ENCODE results near the gene MALT1.

Gene MALT1

GRCh38 chr18:58671111-58671631, at the start of gene MALT1:
TSS of gene MALT1 (plus strand) at chr18:58671465. CDS start at chr18:58671644, 179 bp downstream.
- Histone ChIP-seq H3K36me3 (no peaks in the 10 kb centered on the region), H3K4me3 (ENCODE audit: low read depth in 1 of 2, low read length in 1 of 2) (peak within 1 kb of the TSS; percentile 71 to 89), H3K27ac (peak within 1 kb of the TSS; percentile 94), H3K9me3 (no peaks in the 10 kb centered on the region), H3K4me1 (ENCODE audit: control insufficient read depth in 1 of 2, insufficient read depth in 1 of 2, low read depth in 1 of 2, low read length in 1 of 2) (peaks cover 17 to 19% of the 10 kb centered on the region in 2 experiments), H3K27me3 (peaks cover 31% of the 10 kb centered on the region)
- TF ChIP-seq, protein P1, sequence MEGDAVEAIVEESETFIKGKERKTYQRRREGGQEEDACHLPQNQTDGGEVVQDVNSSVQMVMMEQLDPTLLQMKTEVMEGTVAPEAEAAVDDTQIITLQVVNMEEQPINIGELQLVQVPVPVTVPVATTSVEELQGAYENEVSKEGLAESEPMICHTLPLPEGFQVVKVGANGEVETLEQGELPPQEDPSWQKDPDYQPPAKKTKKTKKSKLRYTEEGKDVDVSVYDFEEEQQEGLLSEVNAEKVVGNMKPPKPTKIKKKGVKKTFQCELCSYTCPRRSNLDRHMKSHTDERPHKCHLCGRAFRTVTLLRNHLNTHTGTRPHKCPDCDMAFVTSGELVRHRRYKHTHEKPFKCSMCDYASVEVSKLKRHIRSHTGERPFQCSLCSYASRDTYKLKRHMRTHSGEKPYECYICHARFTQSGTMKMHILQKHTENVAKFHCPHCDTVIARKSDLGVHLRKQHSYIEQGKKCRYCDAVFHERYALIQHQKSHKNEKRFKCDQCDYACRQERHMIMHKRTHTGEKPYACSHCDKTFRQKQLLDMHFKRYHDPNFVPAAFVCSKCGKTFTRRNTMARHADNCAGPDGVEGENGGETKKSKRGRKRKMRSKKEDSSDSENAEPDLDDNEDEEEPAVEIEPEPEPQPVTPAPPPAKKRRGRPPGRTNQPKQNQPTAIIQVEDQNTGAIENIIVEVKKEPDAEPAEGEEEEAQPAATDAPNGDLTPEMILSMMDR (IDR thresholded peaks at IDR 0.05), result peak; percentile 48

- TF ChIP-seq, protein P1 (IDR thresholded peaks at IDR 0.05), result no peak
- H3K4me1 ChIP-seq (ENCODE audit: control insufficient read depth in 1 of 2, insufficient read depth in 1 of 2, low read depth in 1 of 2, low read length in 1 of 2), result no peaks in the 10 kb centered on the region
- H3K27me3 ChIP-seq, result peaks cover 49% of the 10 kb centered on the region
- no peaks in the 10 kb centered on the region for H3K9me3 ChIP-seq
- H3K36me3 ChIP-seq, result no peaks in the 10 kb centered on the region
- H3K4me3 ChIP-seq (ENCODE audit: low read depth in 1 of 2, low read length in 1 of 2), result no peak overlapping the region
- no peak overlapping the region for H3K27ac ChIP-seq
These were observed 47.3 kb upstream of the MALT1 start for GRCh38 chr18:58624011-58624410.

- no peaks in the 10 kb centered on the region for H3K9me3 ChIP-seq
- H3K36me3 ChIP-seq, result no peaks in the 10 kb centered on the region
- H3K4me3 ChIP-seq (ENCODE audit: low read depth in 1 of 2, low read length in 1 of 2), result no peak overlapping the region
- peaks cover 55% of the 10 kb centered on the region for H3K27me3 ChIP-seq
- TF ChIP-seq, protein P1 (IDR thresholded peaks at IDR 0.05), result no peak
- H3K27ac ChIP-seq, result no peak overlapping the region
- no peaks in the 10 kb centered on the region for H3K4me1 ChIP-seq (ENCODE audit: control insufficient read depth in 1 of 2, insufficient read depth in 1 of 2, low read depth in 1 of 2, low read length in 1 of 2)
These were observed 45.4 kb upstream of the MALT1 start for GRCh38 chr18:58625839-58626238.

DNA sequence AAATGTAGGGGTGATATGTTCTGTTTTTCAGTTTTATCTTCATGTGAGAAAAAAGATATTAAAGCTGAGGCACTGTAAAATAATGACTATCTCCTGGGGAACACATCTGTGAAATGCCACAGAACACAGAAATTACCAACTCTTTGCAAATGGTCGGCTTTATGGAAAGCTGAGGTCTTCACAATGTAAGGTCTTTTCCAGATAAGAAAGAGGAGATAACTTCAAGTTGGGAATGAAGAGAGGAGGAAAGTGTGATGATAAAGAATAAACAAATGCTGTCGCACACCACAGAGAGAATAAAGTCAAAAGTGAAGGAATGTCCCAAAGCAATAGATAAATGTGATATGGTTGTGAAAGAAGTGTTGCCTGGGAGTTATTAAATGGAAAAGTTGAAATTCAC, 41.2 kb upstream of the MALT1 start:
- Histone ChIP-seq H3K36me3 (no peaks in the 10 kb centered on the region), H3K4me1 (ENCODE audit: control insufficient read depth in 1 of 2, insufficient read depth in 1 of 2, low read depth in 1 of 2, low read length in 1 of 2) (no peaks in the 10 kb centered on the region), H3K27me3 (peaks cover 28% of the 10 kb centered on the region), H3K4me3 (ENCODE audit: low read depth in 1 of 2, low read length in 1 of 2) (no peak overlapping the region), H3K9me3 (no peaks in the 10 kb centered on the region), H3K27ac (no peak overlapping the region)
- TF ChIP-seq, protein P1 (IDR thresholded peaks at IDR 0.05), result no peak

DNA sequence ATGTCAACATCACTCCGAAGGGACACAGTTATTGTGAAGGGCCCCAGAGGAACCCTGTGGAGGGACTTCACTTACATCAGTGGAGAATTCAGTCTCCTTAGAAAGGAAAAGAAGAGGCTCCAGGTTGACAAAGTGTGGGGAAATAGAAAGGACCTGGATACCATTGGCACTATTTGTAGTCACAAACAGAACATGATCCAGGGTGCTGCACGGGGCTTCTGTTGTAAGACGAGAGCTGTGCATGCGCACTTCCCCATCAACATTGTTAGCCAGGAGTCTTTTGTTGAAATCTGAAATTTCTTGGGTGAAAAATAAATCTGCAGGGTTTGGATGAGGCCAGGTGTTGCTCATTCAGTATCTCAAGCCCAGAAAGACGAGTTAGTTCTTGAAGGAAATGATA, 40.0 kb upstream of the MALT1 start:
- TF ChIP-seq, protein P1 (IDR thresholded peaks at IDR 0.05), result no peak
- Histone ChIP-seq H3K9me3 (no peaks in the 10 kb centered on the region), H3K4me1 (ENCODE audit: control insufficient read depth in 1 of 2, insufficient read depth in 1 of 2, low read depth in 1 of 2, low read length in 1 of 2) (no peaks in the 10 kb centered on the region), H3K4me3 (ENCODE audit: low read depth in 1 of 2, low read length in 1 of 2) (no peak overlapping the region), H3K27me3 (peaks cover 17% of the 10 kb centered on the region), H3K27ac (no peak overlapping the region), H3K36me3 (no peaks in the 10 kb centered on the region)
